CD4-positive, CD25-positive, alpha-beta regulatory T cell (primary cell): ENCODE data around the gene USP12. TPM values are rescaled to one million over a fixed set of nuclear protein-coding genes. Genes with fewer than 3 reads are reported as not detected.

ENCODE experiments used
- ATAC-seq, 2 donors: fragments of 150-1000 bp; cut with Tn5 transposase; one replicate each; pipeline ENCODE4 v1.10.0; 2021; ENCODE audit warnings: low read depth in 2 of 2, moderate number of reproducible peaks in 2 of 2, moderate library complexity in 1 of 2
- DNase-seq, 3 donors: peaks; one replicate each; pipeline versions ENCODE4 v3.0.0 to v3.0.0-alpha.2; 2012 to 2022; ENCODE audit warnings: mixed read lengths in 1 of 3
- H3K27ac ChIP-seq: one replicate; pipeline ENCODE4 v1.7.0; 2013; ENCODE audit warnings: mild to moderate bottlenecking, low read length; ENCODE audit not compliant: insufficient read depth, poor library complexity, severe bottlenecking
- H3K27me3 ChIP-seq: one replicate; pipeline ENCODE4 v1.7.0; 2013; ENCODE audit warnings: low read length; ENCODE audit not compliant: control insufficient read depth, insufficient read depth
- H3K36me3 ChIP-seq: one replicate; pipeline ENCODE4 v1.7.0; 2013; ENCODE audit warnings: mild to moderate bottlenecking, low read length, moderate library complexity; ENCODE audit not compliant: control insufficient read depth, insufficient read depth
- H3K4me1 ChIP-seq: 2 replicates; pipeline ENCODE4 v1.7.0; 2013; ENCODE audit warnings: mild to moderate bottlenecking, low read length; ENCODE audit not compliant: insufficient read depth, control insufficient read depth, poor library complexity, severe bottlenecking
- H3K4me3 ChIP-seq: one replicate; pipeline ENCODE4 v1.7.0; 2013; ENCODE audit warnings: low read depth, mild to moderate bottlenecking, low read length, moderate library complexity
- H3K9me3 ChIP-seq, 2 experiments: 1 replicate in 1 of 2; 2 replicates in 1 of 2; pipeline ENCODE4 v1.7.0; 2013; ENCODE audit warnings: low read length in 2 of 2, mild to moderate bottlenecking in 1 of 2, moderate library complexity in 1 of 2; ENCODE audit not compliant: control insufficient read depth in 2 of 2
- H3K27ac Mint-ChIP-seq, 3 donors: one replicate each; pipeline ENCODE4 v1.8.0; 2020 to 2022; ENCODE audit warnings: mild to moderate bottlenecking in 3 of 3, mixed read lengths in 3 of 3, moderate library complexity in 2 of 3
- H3K27me3 Mint-ChIP-seq: one replicate; pipeline ENCODE4 v1.8.0; 2022; ENCODE audit warnings: mild to moderate bottlenecking, mixed read lengths
- H3K36me3 Mint-ChIP-seq: one replicate; pipeline ENCODE4 v1.8.0; 2020; ENCODE audit warnings: mixed read lengths
- H3K4me1 Mint-ChIP-seq, 4 donors: one replicate each; pipeline ENCODE4 v1.8.0; 2020 to 2022; ENCODE audit warnings: mixed read lengths in 4 of 4, mild to moderate bottlenecking in 1 of 4
- H3K4me3 Mint-ChIP-seq, 4 donors: one replicate each; pipeline ENCODE4 v1.8.0; 2020 to 2022; ENCODE audit warnings: mild to moderate bottlenecking in 4 of 4, mixed read lengths in 4 of 4, moderate library complexity in 3 of 4
- H3K9me3 Mint-ChIP-seq, 7 donors: one replicate each; pipeline ENCODE4 v1.8.0; 2020 to 2022; ENCODE audit warnings: mixed read lengths in 7 of 7, mild to moderate bottlenecking in 3 of 7, moderate library complexity in 2 of 7
- polyA plus RNA-seq, 4 donors: library from polyadenylated mRNA; unstranded; fragments of 300-500 nt; fragmentation: Illumina TruSeq; gene quantifications; one replicate each; pipeline ENCODE4 v1.2.3, GENCODE V29; 2021
- total RNA-seq: library from RNA; stranded (reverse); gene quantifications from one replicate; pipeline ENCODE4 v1.2.3, GENCODE V29; 2022

USP12 gene
- total and polyA plus RNA-seq, 5 donors from 2014 or later, result 13.5 to 67.6 (median 16.9) TPM

DNA sequence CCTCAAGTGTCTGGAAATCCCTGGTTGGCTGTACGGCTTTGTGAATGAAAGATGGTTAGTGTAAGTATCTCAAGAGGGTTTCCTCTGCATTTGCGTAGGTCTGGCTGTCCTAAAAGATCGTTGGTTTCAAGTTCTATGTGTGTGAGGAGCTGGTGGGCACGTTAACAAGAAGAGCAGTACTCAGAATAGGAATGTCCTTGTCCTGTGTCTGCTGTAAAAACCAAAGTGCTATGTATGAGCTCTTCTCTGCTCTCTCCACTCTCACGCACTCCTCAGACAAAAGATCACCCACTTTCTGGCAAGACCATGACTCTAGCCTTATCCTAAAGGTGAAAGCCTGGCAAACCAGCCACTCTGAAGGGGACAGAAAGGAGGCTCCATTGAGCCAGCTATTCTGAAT lies 39.1 kb downstream of the USP12 start:
- Mint-ChIP-seq H3K4me1 (peaks cover 53 to 89% (median 68%) of the 10 kb centered on the region in 4 donors), H3K36me3 (peaks cover 6% of the 10 kb centered on the region), H3K27me3 (no peaks in the 10 kb centered on the region), H3K9me3 (peaks cover 0 to 10% (median 0%) of the 10 kb centered on the region in 7 donors), H3K4me3 (peak overlapping the region; percentile 8 to 58 (median 50)), H3K27ac (peak overlapping the region; percentile 84 to 92 (median 86))
- Histone ChIP-seq H3K27me3 (no peaks in the 10 kb centered on the region), H3K9me3 (peaks cover 0 to 1% of the 10 kb centered on the region in 2 experiments), H3K4me3 (peak overlapping the region; percentile 73), H3K27ac (peak overlapping the region; percentile 95), H3K4me1 (peaks cover 46% of the 10 kb centered on the region), H3K36me3 (no peaks in the 10 kb centered on the region)
- peak in 1 of 3 donors; percentile 80 for DNase-seq
- peak in 1 of 2 donors; percentile 4 for ATAC-seq

DNA sequence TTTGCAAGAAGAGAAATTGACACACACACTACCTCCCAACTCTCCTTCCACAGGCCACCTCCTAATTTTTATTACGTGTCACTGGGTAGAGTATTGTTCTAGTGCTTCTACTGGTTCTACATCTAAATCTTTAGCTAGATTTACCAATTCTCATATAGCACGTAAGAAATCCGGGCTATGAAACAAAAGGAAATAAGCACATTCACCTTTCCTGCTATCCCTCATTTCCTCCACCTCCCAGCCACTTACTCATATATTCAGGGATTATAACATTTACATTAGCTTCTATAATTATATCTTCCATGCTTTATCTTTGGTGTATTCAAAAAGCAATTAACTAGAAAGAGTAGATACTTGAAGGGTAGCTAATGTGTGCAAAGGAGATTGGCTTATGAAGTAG lies 39.7 kb downstream of the USP12 start:
- Histone ChIP-seq H3K4me1 (peaks cover 52% of the 10 kb centered on the region), H3K27me3 (no peaks in the 10 kb centered on the region), H3K4me3 (peak overlapping the region; percentile 73), H3K27ac (peak overlapping the region; percentile 95), H3K9me3 (peaks cover 0 to 1% of the 10 kb centered on the region in 2 experiments), H3K36me3 (no peaks in the 10 kb centered on the region)
- DNase-seq (no peak), ATAC-seq (no peak)
- Mint-ChIP-seq H3K27me3 (no peaks in the 10 kb centered on the region), H3K9me3 (peaks cover 0 to 10% (median 0%) of the 10 kb centered on the region in 7 donors), H3K36me3 (peaks cover 6% of the 10 kb centered on the region), H3K27ac (peak overlapping the region; percentile 84 to 89 (median 86)), H3K4me1 (peaks cover 59 to 89% (median 70%) of the 10 kb centered on the region in 4 donors), H3K4me3 (peak overlapping the region; percentile 48 to 78 (median 57))

DNA sequence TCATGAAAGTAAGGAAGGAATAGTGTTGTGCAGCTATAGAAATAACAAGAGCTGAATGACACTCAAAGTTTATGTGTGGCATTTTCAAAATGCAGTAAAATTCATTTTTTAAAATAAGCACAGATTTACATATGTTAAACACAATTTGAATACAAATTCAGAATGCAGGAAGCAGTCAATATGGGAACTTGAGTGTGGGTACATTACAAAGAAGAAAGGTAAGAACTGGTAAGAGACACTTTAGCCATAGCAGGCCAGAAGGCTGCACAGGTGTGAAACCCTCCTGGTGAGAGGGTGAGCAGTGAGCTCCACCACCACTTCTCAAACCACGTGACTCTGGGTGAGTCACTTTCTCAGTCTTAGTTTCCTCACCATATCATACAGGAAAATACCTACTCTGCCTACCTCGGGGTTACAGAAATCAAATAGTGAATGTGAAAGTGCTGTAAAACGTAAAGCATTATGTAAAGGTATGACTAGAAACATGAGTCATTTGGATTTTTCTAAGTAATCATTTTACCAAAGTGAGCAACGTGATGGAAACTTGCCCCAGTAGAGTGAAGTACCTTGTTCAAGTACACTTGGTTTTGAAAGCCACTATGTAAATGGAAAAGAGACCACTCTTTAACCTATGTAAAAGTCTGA lies 40.5 kb downstream of the USP12 start:
- peak; percentile 92 to 95 for ATAC-seq
- no peaks in the 10 kb centered on the region for H3K36me3 ChIP-seq
- peaks cover 60% of the 10 kb centered on the region for H3K4me1 ChIP-seq
- peaks cover 0 to 10% (median 0%) of the 10 kb centered on the region in 7 donors for H3K9me3 Mint-ChIP-seq
- peak overlapping the region; percentile 49 to 78 (median 57) for H3K4me3 Mint-ChIP-seq
- no peaks in the 10 kb centered on the region for H3K27me3 Mint-ChIP-seq
- peak overlapping the region; percentile 73 for H3K4me3 ChIP-seq
- H3K9me3 ChIP-seq, result peaks cover 0 to 1% of the 10 kb centered on the region in 2 experiments
- DNase-seq, result peak; percentile 70 to 95 (median 77)
- peaks cover 61 to 91% (median 76%) of the 10 kb centered on the region in 4 donors for H3K4me1 Mint-ChIP-seq
- peaks cover 6% of the 10 kb centered on the region for H3K36me3 Mint-ChIP-seq
- H3K27ac ChIP-seq, result peak overlapping the region; percentile 95
- peak overlapping the region; percentile 64 to 84 (median 69) for H3K27ac Mint-ChIP-seq
- H3K27me3 ChIP-seq, result no peaks in the 10 kb centered on the region

DNA sequence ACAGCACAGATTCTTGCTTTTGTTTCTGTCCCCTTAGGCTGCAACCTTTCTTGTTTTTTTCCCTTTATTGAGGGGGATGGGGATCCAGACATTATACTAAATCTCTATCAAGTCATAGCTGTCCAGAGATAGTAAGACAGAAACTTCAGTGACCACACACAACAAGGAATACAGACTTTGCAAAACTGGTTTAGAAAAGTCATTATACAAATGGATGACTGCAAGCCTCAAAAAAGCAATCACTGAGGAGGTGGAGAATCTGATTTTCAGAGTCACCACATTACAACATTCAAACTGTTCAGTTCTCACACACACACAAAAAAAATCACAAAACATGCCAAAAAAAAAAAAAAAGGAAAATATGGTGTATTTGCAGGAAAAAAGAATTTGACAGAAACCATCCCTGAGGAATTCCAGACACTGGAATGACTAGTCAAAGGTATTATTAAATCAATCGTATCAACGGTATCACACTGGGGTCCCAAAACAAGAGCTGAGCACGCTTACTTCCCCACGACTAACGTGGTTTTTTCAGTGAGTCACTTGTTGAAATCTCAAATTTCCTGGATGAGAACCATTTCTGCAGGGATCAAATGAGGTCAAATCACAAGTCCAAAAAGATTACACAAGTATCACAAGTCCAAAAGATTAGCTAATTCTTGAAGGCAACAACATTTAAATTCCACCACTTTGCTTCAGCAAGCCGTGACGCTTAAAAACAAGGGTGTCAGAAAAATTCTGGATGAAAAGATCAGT lies 41.2 kb downstream of the USP12 start:
- peaks cover 67% of the 10 kb centered on the region for H3K4me1 ChIP-seq
- peaks cover 0 to 1% of the 10 kb centered on the region in 2 experiments for H3K9me3 ChIP-seq
- Mint-ChIP-seq H3K27me3 (no peaks in the 10 kb centered on the region), H3K36me3 (peaks cover 6% of the 10 kb centered on the region), H3K4me3 (peak overlapping the region in 3 of 4 donors; percentile 10 to 58 (median 20)), H3K27ac (peak overlapping the region; percentile 22 to 84 (median 69)), H3K9me3 (peaks cover 0 to 10% (median 0%) of the 10 kb centered on the region in 7 donors), H3K4me1 (peaks cover 56 to 93% (median 75%) of the 10 kb centered on the region in 4 donors)
- no peaks in the 10 kb centered on the region for H3K27me3 ChIP-seq
- ATAC-seq (no peak), DNase-seq (peak in 1 of 3 donors; percentile 19)
- H3K4me3 ChIP-seq, result peak overlapping the region; percentile 29
- H3K36me3 ChIP-seq, result no peaks in the 10 kb centered on the region
- peak overlapping the region; percentile 95 for H3K27ac ChIP-seq

DNA sequence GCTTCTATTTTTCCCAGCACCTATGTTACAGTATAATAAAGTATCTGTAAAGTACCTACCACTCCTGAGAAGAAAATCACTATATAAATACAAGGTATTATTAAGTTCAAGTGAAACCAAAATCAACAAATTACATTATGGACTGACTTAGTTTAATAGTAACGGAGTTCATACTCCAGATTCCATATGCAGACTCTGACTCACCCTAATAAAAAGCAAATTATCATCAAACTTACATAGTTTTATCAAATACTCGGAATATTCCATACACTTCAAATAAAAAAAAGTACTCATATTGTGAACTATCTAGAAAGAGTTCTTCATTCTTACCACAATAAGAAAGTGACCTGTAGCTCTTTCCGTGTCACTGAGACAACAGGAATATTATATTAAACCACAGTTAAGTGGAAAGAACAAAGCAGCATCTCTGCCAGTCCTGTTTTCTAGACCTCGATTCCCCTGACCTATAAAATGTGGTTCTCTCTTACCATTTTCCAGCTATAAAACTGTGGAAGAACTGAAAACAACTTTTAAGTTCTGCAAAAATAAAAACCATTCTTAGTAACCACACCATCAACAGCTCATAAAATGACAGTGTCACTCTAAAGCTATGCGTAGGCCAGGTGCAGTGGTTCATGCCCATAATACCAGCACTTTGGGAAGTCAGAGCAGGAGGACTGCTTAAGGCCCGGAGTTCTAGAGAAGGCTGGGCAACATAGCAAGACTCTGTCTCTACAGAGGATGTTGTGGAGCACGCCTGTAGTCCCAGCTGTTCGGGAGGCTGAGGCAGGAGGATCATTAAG lies 42.6 kb downstream of the USP12 start:
- Histone ChIP-seq H3K4me1 (peaks cover 68% of the 10 kb centered on the region), H3K27me3 (no peaks in the 10 kb centered on the region), H3K9me3 (peaks cover 0 to 6% of the 10 kb centered on the region in 2 experiments), H3K36me3 (no peaks in the 10 kb centered on the region), H3K27ac (peak overlapping the region; percentile 41), H3K4me3 (no peak overlapping the region)
- Mint-ChIP-seq H3K4me1 (peaks cover 59 to 90% (median 72%) of the 10 kb centered on the region in 4 donors), H3K36me3 (peaks cover 8% of the 10 kb centered on the region), H3K27me3 (no peaks in the 10 kb centered on the region), H3K4me3 (peak overlapping the region in 1 of 4 donors; percentile 29), H3K9me3 (peaks cover 0 to 10% (median 2%) of the 10 kb centered on the region in 7 donors), H3K27ac (peak overlapping the region in 1 of 3 donors; percentile 84)
- ATAC-seq (no peak), DNase-seq (no peak)

DNA sequence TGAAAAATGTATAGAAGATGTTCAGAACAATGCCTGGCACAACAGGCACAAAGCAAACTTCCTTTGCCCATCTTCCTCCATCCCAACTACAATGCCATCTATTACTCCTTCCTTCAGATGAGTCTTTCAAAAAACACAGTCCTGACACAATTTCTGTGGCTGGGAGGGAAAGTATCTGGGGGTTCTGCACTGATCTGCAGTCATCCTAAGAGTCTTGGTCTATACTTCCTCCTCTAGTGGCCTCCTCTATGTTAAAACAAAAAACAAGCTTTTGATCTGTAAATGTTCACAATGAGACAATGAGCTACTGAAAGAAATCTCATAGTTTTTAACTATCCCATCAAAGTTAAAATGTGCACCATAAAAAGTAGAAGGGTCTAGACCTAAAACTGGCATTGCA lies 44.8 kb downstream of the USP12 start:
- Histone ChIP-seq H3K27me3 (no peaks in the 10 kb centered on the region), H3K4me1 (peaks cover 51% of the 10 kb centered on the region), H3K27ac (no peak overlapping the region), H3K36me3 (peaks cover 5% of the 10 kb centered on the region), H3K9me3 (peaks cover 0 to 6% of the 10 kb centered on the region in 2 experiments), H3K4me3 (peak overlapping the region; percentile 38)
- Mint-ChIP-seq H3K4me3 (peak overlapping the region in 2 of 4 donors; percentile 14 to 34), H3K27ac (peak overlapping the region; percentile 33 to 72 (median 61)), H3K27me3 (no peaks in the 10 kb centered on the region), H3K36me3 (peaks cover 21% of the 10 kb centered on the region), H3K4me1 (peaks cover 53 to 76% (median 64%) of the 10 kb centered on the region in 4 donors), H3K9me3 (peaks cover 0 to 10% (median 2%) of the 10 kb centered on the region in 7 donors)
- ATAC-seq (no peak), DNase-seq (peak in 1 of 3 donors; percentile 36)
